ENCODE results near the gene GPNMB. TPM values are rescaled to one million over a fixed set of nuclear protein-coding genes. Genes with fewer than 3 reads are reported as not detected.

The GPNMB gene
- total RNA-seq, 6 donors from 2014 or later = 68.5 to 309 (median 159) TPM

DNA sequence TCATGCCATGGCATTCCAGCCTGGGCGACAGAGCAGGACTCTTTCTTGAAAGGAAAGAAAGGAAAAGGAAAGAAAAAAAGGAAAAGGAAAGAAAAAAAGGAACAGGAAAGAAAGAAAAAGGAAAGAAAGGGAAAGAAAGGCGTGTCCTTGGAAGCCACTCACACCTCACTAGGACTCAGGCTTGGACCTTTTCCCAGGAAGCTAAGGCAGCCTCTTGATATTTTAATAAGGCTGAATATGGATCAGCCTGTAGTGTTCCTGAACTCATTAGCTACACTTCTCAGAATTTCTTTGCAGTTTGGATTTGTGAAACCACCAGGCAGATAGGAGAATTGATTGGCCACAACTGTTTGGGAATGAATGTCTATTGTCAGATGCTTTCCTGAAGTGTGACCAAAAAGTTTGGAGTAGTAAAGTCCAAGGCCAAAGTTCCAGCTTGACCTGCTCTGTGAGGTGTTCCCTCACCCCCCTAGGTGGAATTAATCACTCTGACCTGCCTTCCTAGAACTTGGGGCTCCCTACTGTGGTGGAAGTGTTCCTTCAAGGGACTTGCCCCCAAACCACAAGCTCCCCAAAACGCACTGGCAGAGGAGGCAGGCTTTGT is 45.5 kb downstream of the GPNMB start:
- DNase-seq (peak in 1 of 2 donors; percentile 32), ATAC-seq (ENCODE audit: low FRiP score in 2 of 2) (no peak)
- Histone ChIP-seq H3K9me3 (no peaks in the 10 kb centered on the region), H3K27me3 (no peaks in the 10 kb centered on the region), H3K4me1 (no peaks in the 10 kb centered on the region), H3K36me3 (no peaks in the 10 kb centered on the region), H3K4me3 (no peak overlapping the region), H3K27ac (no peak overlapping the region)
- 62 to 67% methylated on average over 3 of the region's 3 CpGs for WGBS, 2 donors
- no peak for TF ChIP-seq POLR2A (IDR thresholded peaks at IDR 0.05)
- TF ChIP-seq POLR2AphosphoS5 (IDR thresholded peaks at IDR 0.05) = no peak
- TF ChIP-seq EP300 (IDR thresholded peaks at IDR 0.05) = no peak
- no peak for TF ChIP-seq CTCF (IDR thresholded peaks at IDR 0.05)

- Histone ChIP-seq H3K36me3 (no peaks in the 10 kb centered on the region), H3K4me1 (no peaks in the 10 kb centered on the region), H3K27ac (no peak overlapping the region), H3K4me3 (no peak overlapping the region), H3K9me3 (no peaks in the 10 kb centered on the region), H3K27me3 (no peaks in the 10 kb centered on the region)
- WGBS, 2 donors = 98 to 99% methylated on average over 4 of the region's 4 CpGs
- DNase-seq (no peak), ATAC-seq (ENCODE audit: low FRiP score in 2 of 2) (no peak)
- TF ChIP-seq EP300 (IDR thresholded peaks at IDR 0.05) (no peak), CTCF (IDR thresholded peaks at IDR 0.05) (no peak), POLR2AphosphoS5 (IDR thresholded peaks at IDR 0.05) (no peak), POLR2A (IDR thresholded peaks at IDR 0.05) (no peak)
Measured at GRCh38 chr7:23292623-23293022, 46.0 kb downstream of the GPNMB start.

DNA sequence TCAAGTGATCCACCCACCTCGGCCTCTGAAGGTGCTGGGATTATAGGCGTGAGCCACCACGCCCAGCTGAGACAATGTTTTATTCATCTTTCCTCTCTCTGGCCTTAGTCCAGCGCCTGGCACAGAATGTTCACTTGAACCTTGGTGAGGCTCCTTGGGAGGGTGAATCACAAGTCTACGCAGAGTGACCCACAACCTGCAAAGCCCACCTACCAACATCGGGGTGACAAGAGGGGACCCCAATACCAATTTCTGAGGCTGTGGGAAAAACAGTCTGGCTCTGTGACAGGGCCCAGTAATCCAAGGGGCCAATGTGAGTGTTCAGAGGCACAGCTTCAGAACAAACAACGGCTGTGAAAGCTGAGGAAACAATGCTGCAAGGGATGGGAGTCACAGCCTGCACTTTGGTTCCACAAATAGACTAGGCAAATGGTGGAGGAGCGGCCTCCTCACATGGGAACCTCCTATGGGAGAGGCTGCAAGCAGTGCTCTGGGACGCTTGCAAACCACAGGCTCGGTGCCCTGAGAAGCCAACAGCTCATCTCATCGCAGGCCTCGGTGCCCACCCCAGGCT is 47.0 kb downstream of the GPNMB start:
- peaks cover under 1 to 7% (median 3%) of the 10 kb centered on the region in 4 donors for H3K4me1 ChIP-seq

DNA sequence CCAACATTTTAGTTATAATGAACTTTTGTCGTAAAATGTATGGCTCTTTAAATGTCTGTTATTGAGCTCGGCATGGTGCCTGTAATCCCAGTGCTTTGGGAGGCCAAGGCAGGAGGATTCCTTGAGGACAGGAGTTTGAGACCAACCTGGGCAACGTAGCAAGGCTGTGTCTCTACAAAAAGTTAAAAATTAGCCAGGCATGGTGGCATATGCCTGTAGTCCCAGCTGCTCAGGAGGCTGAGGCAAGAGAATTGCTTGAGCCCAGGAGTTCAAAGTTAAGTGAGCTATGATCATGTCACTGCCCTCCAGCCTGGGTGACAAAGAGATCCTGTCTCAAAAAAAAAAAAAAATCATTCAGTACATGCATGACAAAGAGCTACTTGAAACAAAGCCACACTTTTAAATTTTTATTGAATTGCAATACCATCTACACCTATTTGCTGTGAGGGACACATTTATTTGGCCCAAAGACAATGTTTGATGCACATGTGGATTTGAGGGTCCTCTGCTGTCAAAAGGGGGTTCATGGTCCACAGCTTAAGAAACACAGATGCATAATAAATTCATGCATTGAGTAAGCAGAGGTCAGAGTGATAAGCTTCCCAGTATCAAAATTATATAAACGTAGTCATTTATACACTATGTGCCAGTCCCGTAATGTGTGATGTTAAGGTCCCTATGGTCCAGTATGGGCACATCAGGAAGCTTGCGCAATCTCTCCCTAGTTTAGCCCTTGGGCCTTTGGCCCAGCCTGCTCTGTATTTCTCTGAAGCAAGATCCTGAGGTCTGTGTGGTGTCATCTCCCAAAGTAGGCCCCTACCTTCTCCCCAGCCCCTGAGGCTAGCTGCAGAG is 48.2 kb downstream of the GPNMB start:
- no peak for DNase-seq
- Histone ChIP-seq H3K4me3 (no peak overlapping the region), H3K27ac (no peak overlapping the region), H3K9me3 (no peaks in the 10 kb centered on the region), H3K27me3 (no peaks in the 10 kb centered on the region), H3K4me1 (peaks cover 4 to 11% (median 8%) of the 10 kb centered on the region in 4 donors), H3K36me3 (no peaks in the 10 kb centered on the region)
- no peak for ATAC-seq (ENCODE audit: low FRiP score in 2 of 2)
- 71 to 91% methylated on average over 6 of the region's 6 CpGs for WGBS, 2 donors
- TF ChIP-seq POLR2AphosphoS5 (IDR thresholded peaks at IDR 0.05) = no peak
- TF ChIP-seq CTCF (IDR thresholded peaks at IDR 0.05) = no peak
- no peak for TF ChIP-seq EP300 (IDR thresholded peaks at IDR 0.05)
- no peak for TF ChIP-seq POLR2A (IDR thresholded peaks at IDR 0.05)

More for the DNA sequence above, 47.0 kb downstream of the GPNMB start:
- H3K9me3 ChIP-seq = no peaks in the 10 kb centered on the region
- H3K27me3 ChIP-seq = no peaks in the 10 kb centered on the region
- DNase-seq (peak in 1 of 2 donors; percentile 20), ATAC-seq (ENCODE audit: low FRiP score in 2 of 2) (no peak)
- 90 to 93% methylated on average over 9 to 12 of the region's 12 CpGs for WGBS, 2 donors
- no peak overlapping the region for H3K4me3 ChIP-seq
- H3K36me3 ChIP-seq = no peaks in the 10 kb centered on the region
- TF ChIP-seq POLR2A (IDR thresholded peaks at IDR 0.05) (no peak), CTCF (IDR thresholded peaks at IDR 0.05) (no peak), EP300 (IDR thresholded peaks at IDR 0.05) (no peak), POLR2AphosphoS5 (IDR thresholded peaks at IDR 0.05) (no peak)
- no peak overlapping the region for H3K27ac ChIP-seq
